NCI-H2081 treated with DMSO at 0.1 percent for 48 hours (cell line): ENCODE data around the gene MAGI2.
A peak's percentile ranks its signal among the peaks of the same experiment; 100 is the strongest.

Experiments
- DNase-seq: peaks from one replicate; lab custom pipeline; 2025; lab: John Stamatoyannopoulos, UW

The MAGI2 gene

DNA sequence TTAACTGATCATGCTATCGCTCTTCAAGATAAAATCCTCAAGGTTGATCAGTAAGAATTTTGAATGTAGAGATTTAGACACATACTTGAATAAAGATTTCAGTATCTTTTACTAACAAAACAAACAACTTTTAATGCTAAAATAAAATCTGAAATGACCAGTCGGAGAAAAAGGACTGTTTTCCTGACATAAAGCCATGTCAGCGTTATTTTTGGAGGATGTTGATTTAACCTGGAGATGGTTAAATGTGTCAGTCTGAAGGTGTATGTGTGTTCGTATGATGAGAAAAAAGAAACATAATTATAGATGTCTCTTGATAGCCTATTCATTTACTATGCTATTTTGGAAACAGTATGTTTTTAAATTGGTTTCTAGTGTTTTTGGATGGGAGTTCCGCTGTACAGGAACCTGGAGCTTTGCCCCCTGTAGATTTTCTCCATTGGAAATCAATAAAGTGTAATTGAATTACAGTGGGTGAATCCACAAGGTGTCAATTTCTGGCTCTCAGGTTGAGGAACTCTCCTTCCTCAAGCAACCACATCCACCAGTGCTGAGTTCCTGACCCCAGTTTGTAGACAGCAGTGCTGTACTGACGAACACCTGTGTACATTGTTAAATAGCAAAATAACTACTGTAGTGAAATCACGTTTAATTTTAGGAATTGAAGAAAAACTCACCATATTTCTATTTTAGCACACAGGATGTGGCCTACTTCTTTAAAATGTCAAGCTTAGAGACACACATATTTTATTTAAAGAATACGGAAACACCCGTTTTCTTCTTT is 670.1 kb downstream of the MAGI2 start:
- no peak for DNase-seq

- no peak for DNase-seq
Measured at GRCh38 chr7:78780560-78780959, 672.9 kb downstream of the MAGI2 start.

DNA sequence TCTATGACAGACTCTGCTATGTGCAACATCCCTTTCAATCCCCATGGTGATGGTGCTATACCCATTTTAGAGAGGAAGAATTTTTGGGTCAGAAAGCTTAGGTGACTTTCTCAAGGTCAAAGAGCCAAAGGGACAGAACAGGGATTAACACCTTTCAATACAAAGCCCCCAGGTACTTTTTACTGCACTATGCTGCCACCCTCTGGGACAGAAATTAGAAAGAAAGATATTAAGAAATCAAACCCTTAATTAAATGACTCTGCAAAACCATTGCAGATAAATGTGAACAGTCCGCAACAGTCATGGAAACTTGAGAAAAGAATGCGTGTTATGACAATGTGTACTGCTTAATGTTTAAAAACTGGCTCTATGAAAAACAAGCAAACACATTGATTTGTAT is 673.7 kb downstream of the MAGI2 start:
- DNase-seq = no peak

- no peak for DNase-seq
Measured at GRCh38 chr7:78777829-78778228, 675.6 kb downstream of the MAGI2 start.

DNA sequence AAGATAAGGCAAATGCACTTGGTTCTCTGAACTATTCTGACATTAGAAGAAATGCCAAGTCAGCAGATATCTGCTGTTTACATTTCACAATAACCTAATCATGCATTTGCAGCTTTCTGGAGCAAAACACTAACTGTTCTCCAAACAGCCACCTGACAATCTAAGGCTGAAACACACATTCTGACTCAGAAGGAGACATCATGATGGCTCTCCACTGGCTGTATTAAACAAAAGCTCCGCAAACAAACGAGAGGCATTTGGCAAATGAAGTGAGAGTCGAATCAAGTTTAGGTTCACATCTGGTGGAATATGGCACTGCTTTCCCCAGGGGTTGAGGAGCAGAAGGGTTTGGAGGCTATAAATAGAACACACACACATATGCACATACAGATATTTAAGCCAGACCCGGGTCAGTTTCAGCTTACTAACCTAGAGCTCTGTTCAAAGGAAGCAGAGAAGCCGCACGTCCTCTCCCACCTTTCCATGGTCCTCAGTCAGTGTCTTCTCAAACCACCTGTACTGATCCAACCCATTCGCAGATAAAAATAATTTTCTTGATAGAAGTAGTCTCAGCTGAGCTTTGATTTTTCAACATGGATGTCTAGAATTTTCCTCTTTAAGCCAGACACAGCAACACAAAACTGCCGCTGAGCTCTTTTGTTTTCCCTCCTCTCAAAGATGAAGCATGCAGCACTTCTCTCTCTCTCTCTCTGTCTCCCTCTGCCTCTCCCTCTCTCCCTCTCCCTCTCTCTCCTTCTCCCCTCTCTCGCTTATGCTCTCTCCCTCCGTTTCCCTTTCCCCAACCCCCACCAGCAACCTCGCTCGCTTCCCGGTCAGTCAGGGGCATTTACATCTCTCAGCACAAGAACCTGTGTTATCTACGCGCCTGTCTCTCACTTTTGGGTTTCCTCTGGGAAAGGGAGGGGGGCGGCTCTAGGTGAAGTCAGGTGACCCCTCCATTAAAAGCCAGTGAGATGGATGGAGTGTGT is 682.8 kb downstream of the MAGI2 start:
- DNase-seq = peak; percentile 20

DNA sequence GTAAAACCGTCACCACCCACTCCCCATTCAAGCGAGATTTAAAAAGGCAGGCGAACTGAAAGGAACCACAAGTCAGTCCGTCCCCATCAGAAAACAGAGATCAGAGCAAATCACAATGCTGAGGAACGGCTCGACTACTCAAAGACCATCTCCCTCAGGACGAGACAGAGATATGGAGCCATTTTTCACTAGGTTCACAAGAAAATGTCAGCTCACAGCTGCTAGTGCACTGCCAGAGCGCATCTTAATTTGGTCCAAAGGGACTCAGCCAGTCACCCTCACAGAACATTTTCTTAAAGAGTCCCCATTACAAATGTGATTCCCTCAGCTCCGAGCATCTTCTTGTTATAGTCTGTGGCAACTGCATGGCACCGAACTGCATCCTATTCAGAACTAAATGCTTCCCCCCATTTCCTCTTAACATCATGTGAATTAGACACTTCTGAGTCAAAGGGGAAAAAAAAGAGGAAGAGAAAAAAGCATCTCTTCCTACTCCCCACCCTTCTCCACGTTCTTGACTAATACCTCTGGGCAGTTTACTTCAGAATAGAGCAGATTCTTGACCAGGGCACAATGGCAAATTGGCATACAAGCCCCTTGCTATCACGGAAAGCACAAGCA is 683.9 kb downstream of the MAGI2 start:
- DNase-seq = no peak

DNA sequence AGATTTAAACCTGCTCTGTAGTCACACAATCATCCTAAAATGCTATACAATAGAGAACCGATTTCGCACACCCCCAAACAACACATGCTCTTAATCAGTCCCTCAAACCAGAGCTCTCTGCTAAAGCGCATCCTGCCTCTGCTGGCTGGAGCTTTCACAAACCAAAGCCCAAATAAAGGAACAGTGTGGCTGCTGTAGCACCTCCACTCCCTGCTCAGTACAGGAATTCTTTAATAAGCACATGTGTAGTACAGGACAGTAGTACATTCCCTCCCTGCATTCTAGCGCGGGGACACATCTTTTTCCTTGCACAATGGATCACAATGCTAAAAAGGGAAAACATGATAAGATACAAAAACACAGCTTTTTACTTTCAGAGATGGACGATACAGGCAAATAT is 684.6 kb downstream of the MAGI2 start:
- DNase-seq = no peak

- DNase-seq = no peak
Measured at GRCh38 chr7:78765943-78766729, 687.3 kb downstream of the MAGI2 start.

GRCh38 chr7:78764571-78764970 is 688.9 kb downstream of the MAGI2 start:
- no peak for DNase-seq

- DNase-seq = no peak
Measured at GRCh38 chr7:78762625-78763024, 690.8 kb downstream of the MAGI2 start.

DNA sequence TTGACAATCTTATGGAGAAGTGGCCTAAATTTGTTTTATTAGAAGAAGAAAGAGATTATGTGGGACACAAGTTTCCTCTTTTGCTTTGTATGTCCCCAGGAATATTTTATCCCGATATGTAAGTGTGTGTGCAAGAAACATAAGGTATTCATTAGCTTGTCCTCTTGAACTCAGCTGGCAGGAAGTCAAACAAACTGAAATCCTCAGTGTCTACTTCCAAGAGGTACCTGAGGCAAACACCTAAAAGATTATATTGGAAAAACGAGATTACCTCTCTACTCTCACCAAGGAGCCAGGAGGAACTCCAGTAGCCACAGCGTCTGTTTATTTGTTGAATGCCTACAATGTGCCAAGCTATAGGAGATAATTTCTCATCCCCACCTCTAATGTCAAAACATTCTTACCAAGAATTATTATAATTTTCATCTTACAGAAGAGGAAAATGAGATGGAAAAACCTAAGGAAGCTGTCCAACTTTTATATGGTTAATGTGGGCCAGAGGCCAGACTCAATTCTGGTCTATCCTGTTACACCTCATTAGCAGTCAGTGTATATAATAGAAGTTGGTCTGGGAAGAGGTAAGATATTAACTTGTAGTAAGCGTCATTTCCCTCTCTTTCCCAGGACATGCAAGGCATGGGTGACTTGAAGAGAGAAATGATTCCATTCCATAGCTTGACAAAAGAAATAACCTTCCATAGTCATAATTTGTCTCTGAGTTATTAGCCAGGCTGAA is 692.7 kb downstream of the MAGI2 start:
- DNase-seq = no peak

DNA sequence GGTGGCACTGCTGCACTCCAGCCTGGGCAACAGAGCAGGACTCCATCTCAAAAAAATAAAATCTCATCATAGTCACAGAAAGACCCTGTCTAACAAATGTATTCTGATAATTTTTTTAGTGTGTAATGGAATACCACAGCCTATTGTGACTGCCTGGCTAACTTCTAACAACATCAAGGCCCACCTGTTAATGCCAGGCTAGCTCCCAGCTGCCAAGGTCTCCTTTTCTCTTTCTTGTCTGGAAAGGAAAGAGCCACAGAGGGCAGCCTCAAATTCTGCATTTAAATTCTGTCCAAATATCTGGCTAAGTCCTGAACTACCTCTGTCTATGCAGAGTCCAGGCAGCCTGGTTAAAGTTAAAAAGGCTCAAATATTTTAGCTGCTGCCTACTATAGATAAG is 700.9 kb downstream of the MAGI2 start:
- no peak for DNase-seq

DNA sequence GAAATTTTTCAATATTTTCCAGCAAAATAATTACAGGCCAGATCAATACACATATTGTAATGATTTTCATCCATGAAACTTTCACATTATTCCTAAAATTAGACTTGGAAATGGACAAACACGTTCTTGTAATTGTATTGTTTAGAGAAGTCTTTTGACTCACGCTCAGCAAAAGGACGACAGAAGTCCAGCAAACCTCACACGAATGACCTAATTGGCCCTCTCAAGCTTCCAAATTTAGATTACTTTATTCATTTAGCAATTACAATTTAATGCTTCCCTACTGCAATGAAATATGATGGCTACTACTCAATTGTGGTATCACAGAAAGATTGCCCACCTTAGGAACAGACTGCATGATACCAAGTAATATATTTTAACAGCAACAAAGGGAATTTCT is 702.2 kb downstream of the MAGI2 start:
- DNase-seq = no peak

DNA sequence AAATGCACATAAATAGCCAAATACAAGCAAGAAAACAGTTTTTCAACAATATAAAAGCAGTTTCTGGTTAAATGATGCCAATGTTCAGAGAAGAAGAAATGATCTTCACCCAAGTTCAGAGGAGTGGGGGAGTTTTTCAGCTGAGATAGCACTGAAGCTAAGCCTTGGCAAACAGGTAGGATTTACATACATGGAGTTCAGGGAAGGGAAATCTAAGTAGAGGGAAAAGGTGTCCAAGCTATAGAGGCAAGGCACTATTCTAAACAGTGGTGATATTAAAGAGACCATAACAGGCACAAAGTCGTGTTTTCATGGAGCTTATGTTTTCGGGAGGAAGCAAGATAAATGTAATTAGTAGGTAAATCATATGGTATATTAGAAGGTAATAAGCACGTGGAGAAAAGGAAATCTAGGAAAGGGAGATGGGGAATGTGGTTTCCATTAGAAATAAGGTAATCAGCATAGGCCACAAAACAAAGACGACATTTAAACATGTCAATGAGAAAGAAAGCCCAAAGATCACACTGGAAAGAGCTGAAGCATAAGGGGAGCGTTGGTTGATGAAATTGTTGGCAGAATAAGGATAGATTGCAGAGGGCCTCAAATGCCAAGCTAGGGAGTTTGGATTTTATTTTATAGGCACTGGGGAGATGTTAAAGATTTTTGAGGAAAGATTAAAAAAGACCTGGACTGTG is 704.3 kb downstream of the MAGI2 start:
- no peak for DNase-seq

- no peak for DNase-seq
Measured at GRCh38 chr7:78747592-78747991, 705.9 kb downstream of the MAGI2 start.

- no peak for DNase-seq
Measured at GRCh38 chr7:78746301-78746700, 707.2 kb downstream of the MAGI2 start.

GRCh38 chr7:78742694-78743093 is 710.8 kb downstream of the MAGI2 start:
- DNase-seq = no peak

- DNase-seq = no peak
Measured at GRCh38 chr7:78736548-78736947, 716.9 kb downstream of the MAGI2 start.

DNA sequence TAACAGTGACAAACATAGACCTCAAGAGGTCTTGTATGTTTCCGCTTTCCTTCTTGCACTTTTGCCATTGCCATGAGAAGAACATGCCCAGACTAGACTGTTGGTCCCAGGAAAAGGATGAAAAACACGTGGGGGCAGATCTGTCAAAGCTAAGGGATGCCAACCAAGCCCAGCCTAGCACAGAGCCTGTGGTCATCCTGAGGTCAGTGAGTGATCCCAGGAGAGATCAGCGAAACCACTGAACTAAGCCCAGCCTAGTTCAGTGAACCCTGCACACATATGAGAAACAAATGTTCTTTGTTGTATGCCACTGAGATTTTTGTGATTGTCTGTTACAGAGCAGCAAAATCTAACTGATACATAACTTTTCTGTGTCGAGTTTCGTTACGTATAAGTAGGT is 718.8 kb downstream of the MAGI2 start:
- DNase-seq = no peak

- DNase-seq = no peak
Measured at GRCh38 chr7:78720066-78720465, 733.4 kb downstream of the MAGI2 start.

- DNase-seq = no peak
Measured at GRCh38 chr7:78718212-78718611, 735.3 kb downstream of the MAGI2 start.
